HL-60/S4 treated with retinoic acid at 250 ng/mL for 4 days and 3 days (cell line): ENCODE measurements around the gene RFXANK.

Experiments used
- in situ Hi-C: fragments of 300-500 bp; cut with MboI; formaldehyde crosslinking; loops from 2 replicates; pipeline ENCODE4 v1.7.0; 2022; ENCODE audit warnings: low sequenced_read_pairs

Gene RFXANK

GRCh38 chr19:19226663-19227062, 34.6 kb downstream of the RFXANK start:
- in situ Hi-C loops: no loop called here

- in situ Hi-C loops: no loop called here
Observed at GRCh38 chr19:19227217-19227616, 35.2 kb downstream of the RFXANK start.

DNA sequence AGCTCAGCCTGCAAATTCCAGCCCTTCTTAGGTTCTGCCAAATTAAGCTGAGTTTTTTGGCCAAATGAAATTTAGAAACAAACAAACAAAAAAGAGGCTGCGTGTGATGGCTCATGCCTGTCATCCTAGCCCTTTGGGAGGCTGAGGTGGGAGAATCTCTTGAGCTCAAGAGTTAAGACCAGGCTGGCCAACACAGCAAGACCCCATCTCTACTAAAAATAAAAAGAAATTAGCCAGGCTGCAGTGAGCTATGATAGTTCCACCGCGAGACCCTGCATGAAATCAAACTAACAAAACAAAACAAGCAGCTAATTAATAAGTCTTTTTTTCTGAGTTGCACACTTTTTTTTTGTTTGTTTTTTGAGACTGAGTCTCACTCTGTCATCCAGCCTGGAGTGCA, 37.6 kb downstream of the RFXANK start:
- in situ Hi-C loops: no loop called here

- in situ Hi-C loops: no loop called here
Observed at GRCh38 chr19:19230999-19231398, 38.9 kb downstream of the RFXANK start.

GRCh38 chr19:19232261-19232721, 40.2 kb downstream of the RFXANK start:
- in situ Hi-C loops: no loop called here

GRCh38 chr19:19234220-19234816, 42.3 kb downstream of the RFXANK start:
- in situ Hi-C loops: no loop called here

GRCh38 chr19:19236173-19236572, 44.1 kb downstream of the RFXANK start:
- in situ Hi-C loops: no loop called here

GRCh38 chr19:19238126-19238894, 46.3 kb downstream of the RFXANK start:
- in situ Hi-C loops: no loop called here

- in situ Hi-C loops: no loop called here
Observed at GRCh38 chr19:19239675-19240074, 47.6 kb downstream of the RFXANK start.

DNA sequence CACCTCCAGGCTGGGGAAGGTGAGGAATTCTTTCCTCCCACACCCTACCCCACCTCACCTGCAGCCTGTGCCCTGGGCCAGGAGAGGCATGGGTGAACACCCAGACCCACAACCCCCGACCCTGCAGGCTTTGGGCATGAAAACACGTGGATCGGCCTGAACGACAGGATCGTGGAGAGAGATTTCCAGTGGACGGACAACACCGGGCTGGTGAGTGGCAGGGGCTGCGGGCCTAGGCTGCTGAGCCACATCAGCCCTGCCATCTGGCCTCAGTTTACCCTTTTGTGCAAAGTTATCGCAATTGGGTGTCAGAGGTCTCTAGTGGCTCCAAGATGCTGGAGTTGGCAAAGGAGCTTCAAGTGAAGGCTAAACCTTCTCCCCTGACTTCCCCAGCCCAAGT, 48.4 kb downstream of the RFXANK start:
- in situ Hi-C loops: no loop called here

GRCh38 chr19:19250196-19250801, 58.2 kb downstream of the RFXANK start:
- in situ Hi-C loops: no loop called here
